ENCODE data around the gene SLC5A10.
"Not testable (repeated sequence)": the region's sequence is repeated elsewhere in the genome, so short reads cannot be mapped to it uniquely, and the experiment has no call there.

The SLC5A10 gene

DNA sequence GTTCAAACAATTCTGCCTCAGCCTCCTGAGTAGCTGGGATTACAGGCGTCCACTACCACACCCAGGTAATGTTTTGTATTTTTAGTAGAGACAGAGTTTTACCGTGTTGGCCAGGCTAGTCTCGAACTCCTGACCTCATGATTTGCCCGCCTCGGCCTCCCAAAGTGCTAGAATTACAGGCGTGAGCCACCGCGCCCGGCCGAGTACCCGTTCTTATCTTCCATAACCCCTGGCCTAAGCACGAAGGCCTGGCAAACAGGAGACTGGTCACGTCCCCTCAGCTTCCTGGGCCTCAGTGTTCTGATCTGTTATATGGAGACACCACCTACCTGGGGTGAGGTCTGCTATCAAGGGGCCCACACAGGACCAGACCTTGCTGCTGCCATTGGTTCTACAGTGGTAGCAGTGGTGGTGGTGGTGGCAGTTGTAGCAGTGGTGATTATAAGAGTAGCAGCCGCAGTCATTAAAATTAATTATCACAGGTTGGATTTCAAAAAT is 1.3 kb downstream of the SLC5A10 start:
- DNase-seq (ENCODE audit: low spot score): no peak
- TF ChIP-seq, protein P1, sequence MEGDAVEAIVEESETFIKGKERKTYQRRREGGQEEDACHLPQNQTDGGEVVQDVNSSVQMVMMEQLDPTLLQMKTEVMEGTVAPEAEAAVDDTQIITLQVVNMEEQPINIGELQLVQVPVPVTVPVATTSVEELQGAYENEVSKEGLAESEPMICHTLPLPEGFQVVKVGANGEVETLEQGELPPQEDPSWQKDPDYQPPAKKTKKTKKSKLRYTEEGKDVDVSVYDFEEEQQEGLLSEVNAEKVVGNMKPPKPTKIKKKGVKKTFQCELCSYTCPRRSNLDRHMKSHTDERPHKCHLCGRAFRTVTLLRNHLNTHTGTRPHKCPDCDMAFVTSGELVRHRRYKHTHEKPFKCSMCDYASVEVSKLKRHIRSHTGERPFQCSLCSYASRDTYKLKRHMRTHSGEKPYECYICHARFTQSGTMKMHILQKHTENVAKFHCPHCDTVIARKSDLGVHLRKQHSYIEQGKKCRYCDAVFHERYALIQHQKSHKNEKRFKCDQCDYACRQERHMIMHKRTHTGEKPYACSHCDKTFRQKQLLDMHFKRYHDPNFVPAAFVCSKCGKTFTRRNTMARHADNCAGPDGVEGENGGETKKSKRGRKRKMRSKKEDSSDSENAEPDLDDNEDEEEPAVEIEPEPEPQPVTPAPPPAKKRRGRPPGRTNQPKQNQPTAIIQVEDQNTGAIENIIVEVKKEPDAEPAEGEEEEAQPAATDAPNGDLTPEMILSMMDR (IDR thresholded peaks at IDR 0.05): no peak

GRCh38 chr17:18954321-18954720 is 2.4 kb downstream of the SLC5A10 start:
- no peak overlapping the region for H3K4me3 ChIP-seq
- no peak for DNase-seq (ENCODE audit: low spot score)
- TF ChIP-seq, protein P1 (IDR thresholded peaks at IDR 0.05): no peak
- H3K27ac ChIP-seq: no peak overlapping the region

More for the DNA sequence above, 1.3 kb downstream of the SLC5A10 start:
- no peak overlapping the region for H3K27ac ChIP-seq
- H3K4me3 ChIP-seq: no peak overlapping the region

GRCh38 chr17:18955009-18955408 is 3.0 kb downstream of the SLC5A10 start:
- Histone ChIP-seq H3K4me3 (no peak overlapping the region), H3K27ac (no peak overlapping the region)
- TF ChIP-seq, protein P1 (IDR thresholded peaks at IDR 0.05): no peak
- DNase-seq (ENCODE audit: low spot score): no peak

DNA sequence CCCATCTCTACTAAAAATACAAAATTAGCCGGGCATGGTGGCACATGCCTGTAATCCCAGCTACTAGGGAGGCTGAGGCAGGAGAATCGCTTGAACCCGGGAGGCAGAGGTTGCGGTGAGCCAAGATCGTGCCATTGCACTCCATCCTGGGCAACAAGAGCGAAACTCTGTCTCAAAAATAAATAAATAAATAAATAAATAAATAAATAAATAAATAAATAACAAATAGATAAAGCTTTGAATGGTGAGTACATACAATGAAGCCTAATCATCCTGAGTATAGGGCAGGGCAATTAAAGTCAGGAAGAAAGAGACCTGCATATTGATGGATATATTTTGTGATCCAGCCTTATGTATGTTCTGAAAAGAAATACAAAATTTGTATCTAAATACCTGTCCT is 4.1 kb downstream of the SLC5A10 start:
- not testable (repeated sequence) for H3K4me3 ChIP-seq; DNase-seq (ENCODE audit: low spot score); H3K27ac ChIP-seq

DNA sequence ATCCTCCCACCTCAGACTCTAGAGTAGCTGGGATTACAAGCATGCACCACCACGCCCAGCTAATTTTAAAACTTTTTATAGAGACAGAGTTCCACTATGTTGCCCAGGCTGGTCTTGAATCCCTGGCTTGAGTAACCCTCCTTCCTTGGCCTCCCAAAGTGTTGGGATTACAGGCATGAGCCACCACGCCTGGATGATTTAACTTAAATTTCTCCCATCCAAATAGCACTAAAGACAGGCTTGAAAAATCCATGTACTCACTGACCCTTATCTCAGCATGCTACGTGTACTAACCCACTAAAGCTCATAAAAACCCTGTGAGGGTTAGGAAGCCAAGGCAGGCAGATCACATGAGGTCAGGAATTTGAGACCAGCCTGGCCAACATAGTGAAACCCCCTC is 4.6 kb downstream of the SLC5A10 start:
- Histone ChIP-seq H3K4me3 (no peak overlapping the region), H3K27ac (no peak overlapping the region)
- DNase-seq (ENCODE audit: low spot score): no peak
- TF ChIP-seq, protein P1 (IDR thresholded peaks at IDR 0.05): no peak

GRCh38 chr17:18957831-18958230 is 5.9 kb downstream of the SLC5A10 start:
- no peak for DNase-seq (ENCODE audit: low spot score)
- TF ChIP-seq, protein P1 (IDR thresholded peaks at IDR 0.05): no peak

DNA sequence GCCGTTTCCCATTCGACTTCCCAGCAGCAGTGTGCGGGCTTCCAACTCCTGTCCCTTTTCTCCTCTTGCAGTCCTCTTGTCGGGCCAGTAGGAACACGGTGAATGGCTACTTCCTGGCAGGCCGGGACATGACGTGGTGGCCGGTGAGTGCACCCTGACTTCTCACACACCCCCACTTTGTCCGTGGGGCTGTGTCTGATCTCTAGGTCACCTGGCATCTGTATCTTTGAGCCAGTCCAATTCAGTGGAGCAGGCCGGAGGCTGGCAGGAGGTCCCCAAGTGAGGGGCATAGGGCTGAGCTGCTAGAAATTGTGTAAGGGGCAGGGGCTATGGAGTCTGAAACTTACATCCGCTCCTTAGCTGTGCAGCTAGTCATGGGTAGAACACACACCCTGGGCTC is 6.6 kb downstream of the SLC5A10 start:
- DNase-seq (ENCODE audit: low spot score): no peak
- Histone ChIP-seq H3K27ac (no peak overlapping the region), H3K4me3 (no peak overlapping the region)
- TF ChIP-seq, protein P1 (IDR thresholded peaks at IDR 0.05): no peak

More at GRCh38 chr17:18957831-18958230, 5.9 kb downstream of the SLC5A10 start:
- Histone ChIP-seq H3K27ac (no peak overlapping the region), H3K4me3 (no peak overlapping the region)
